MM.1S (cell line): ENCODE data around the gene OR1A2.
"Not testable (repeated sequence)": the region's sequence is repeated elsewhere in the genome, so short reads cannot be mapped to it uniquely, and the experiment has no call there.

Source experiments
- DNase-seq: peaks from one replicate; pipeline ENCODE4 v3.0.0-alpha.2; 2015
- H2AFZ ChIP-seq: fragments of 300-600 bp; sonication (generic); 2 replicates; pipeline ENCODE4 v1.6.0; 2016; ENCODE audit warnings: antibody characterized with exemption, low read length
- H3F3A ChIP-seq: fragments of 300-600 bp; sonication (generic); 2 replicates; pipeline ENCODE4 v1.6.1; 2016; ENCODE audit warnings: mild to moderate bottlenecking, antibody characterized with exemption, low read length, moderate library complexity, mixed read lengths; ENCODE audit not compliant: insufficient read depth
- H3K27ac ChIP-seq: fragments of 300-600 bp; sonication (generic); 2 replicates; pipeline ENCODE4 v1.5.1; 2016; ENCODE audit warnings: mild to moderate bottlenecking, low read length
- H3K27me3 ChIP-seq: fragments of 300-600 bp; sonication (generic); replicated peaks from 2 replicates; pipeline ENCODE4 v1.6.0; 2016; ENCODE audit warnings: low read length; ENCODE audit not compliant: insufficient read depth
- H3K36me3 ChIP-seq: fragments of 300-600 bp; sonication (generic); replicated peaks from 2 replicates; pipeline ENCODE4 v1.6.1; 2016; ENCODE audit warnings: mild to moderate bottlenecking, low read length, mixed read lengths; ENCODE audit not compliant: insufficient read depth
- H3K4me1 ChIP-seq: fragments of 300-600 bp; sonication (generic); 2 replicates; pipeline ENCODE4 v1.6.1; 2016; ENCODE audit warnings: low read length, mixed read lengths
- H3K4me2 ChIP-seq: fragments of 300-600 bp; sonication (generic); 2 replicates; pipeline ENCODE4 v1.6.0; 2016; ENCODE audit warnings: low read depth, low read length
- H3K4me3 ChIP-seq: fragments of 300-600 bp; sonication (generic); 2 replicates; pipeline ENCODE4 v1.5.1; 2016; ENCODE audit warnings: low read length, mixed read lengths
- H3K79me2 ChIP-seq: fragments of 300-600 bp; sonication (generic); 2 replicates; pipeline ENCODE4 v1.6.1; 2016; ENCODE audit warnings: mixed run types, low read length, mixed read lengths
- H3K9ac ChIP-seq: fragments of 300-600 bp; sonication (generic); 2 replicates; pipeline ENCODE4 v1.6.1; 2016; ENCODE audit warnings: low read length, mixed read lengths
- H3K9me2 ChIP-seq: fragments of 300-600 bp; sonication (generic); replicated peaks from 2 replicates; pipeline ENCODE4 v1.6.1; 2016; ENCODE audit warnings: mild to moderate bottlenecking, low read length, mixed read lengths; ENCODE audit not compliant: insufficient read depth
- H3K9me3 ChIP-seq: fragments of 300-600 bp; sonication (generic); replicated peaks from 2 replicates; pipeline ENCODE4 v1.6.1; 2016; ENCODE audit warnings: mild to moderate bottlenecking, low read length, mixed read lengths; ENCODE audit not compliant: insufficient read depth
- H4K20me1 ChIP-seq: fragments of 300-600 bp; sonication (generic); 2 replicates; pipeline ENCODE4 v1.6.1; 2016; ENCODE audit warnings: mild to moderate bottlenecking, low read length, moderate library complexity, mixed read lengths; ENCODE audit not compliant: insufficient read depth
- CTCF ChIP-seq: fragments of 300-600 bp; sonication (generic); IDR thresholded peaks from 2 replicates; pipeline ENCODE4 v1.5.1; 2016; ENCODE audit warnings: antibody characterized with exemption, low read length, mixed read lengths
- EZH2 ChIP-seq: fragments of 300-600 bp; sonication (generic); optimal IDR thresholded peaks from 2 replicates; pipeline ENCODE3; 2017; ENCODE audit warnings: low read depth, mild to moderate bottlenecking, antibody characterized with exemption, low read length, mixed read lengths
- EZH2phosphoT487 ChIP-seq: fragments of 300-600 bp; sonication (generic); IDR thresholded peaks from 2 replicates; pipeline ENCODE4 v1.6.1; 2018; ENCODE audit warnings: antibody characterized with exemption, low read length

OR1A2 gene

DNA sequence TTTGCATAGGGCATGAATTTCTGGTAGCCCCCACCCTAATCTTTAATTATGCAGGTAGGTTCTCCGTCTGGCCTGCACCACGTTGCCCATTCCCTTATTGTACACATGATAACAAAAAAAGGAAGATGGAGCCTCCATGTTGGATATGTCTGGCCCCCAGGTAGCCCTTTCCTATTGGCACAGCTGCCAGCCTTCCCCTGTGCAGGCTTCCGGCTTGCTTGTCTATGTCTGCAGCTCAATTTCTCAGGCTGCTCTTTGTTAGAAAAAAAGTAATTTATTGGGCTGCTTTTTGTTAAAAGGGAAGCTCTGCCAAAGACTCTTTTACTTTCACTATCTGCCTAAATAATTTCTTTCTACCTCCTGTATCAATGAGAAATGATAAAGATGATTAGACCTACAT is 15.7 kb downstream of the OR1A2 start:
- TF ChIP-seq CTCF = no peak
- no peak for TF ChIP-seq EZH2
- no peak for TF ChIP-seq EZH2phosphoT487
- Histone ChIP-seq H3K36me3 (no peaks in the 10 kb centered on the region), H3K27me3 (no peaks in the 10 kb centered on the region), H3K9me2 (no peaks in the 10 kb centered on the region), H3K79me2 (no peaks in the 10 kb centered on the region), H3K9me3 (no peaks in the 10 kb centered on the region), H3K27ac (no peak overlapping the region), H3K4me2 (no peak overlapping the region), H2AFZ (no peak overlapping the region), H3K4me1 (no peaks in the 10 kb centered on the region), H3K4me3 (no peak overlapping the region), H3K9ac (no peak overlapping the region), H4K20me1 (no peaks in the 10 kb centered on the region), H3F3A (no peaks in the 10 kb centered on the region)
- DNase-seq = no peak

GRCh38 chr17:3213587-3213986 is 16.3 kb downstream of the OR1A2 start:
- Histone ChIP-seq H3K36me3 (no peaks in the 10 kb centered on the region), H4K20me1 (no peaks in the 10 kb centered on the region), H3F3A (no peaks in the 10 kb centered on the region), H3K4me3 (no peak overlapping the region), H3K9me3 (no peaks in the 10 kb centered on the region), H3K27me3 (no peaks in the 10 kb centered on the region), H3K9ac (no peak overlapping the region), H3K9me2 (no peaks in the 10 kb centered on the region), H3K4me1 (no peaks in the 10 kb centered on the region), H2AFZ (no peak overlapping the region), H3K79me2 (no peaks in the 10 kb centered on the region), H3K27ac (no peak overlapping the region), H3K4me2 (no peak overlapping the region)
- no peak for DNase-seq
- TF ChIP-seq EZH2phosphoT487 = no peak
- no peak for TF ChIP-seq CTCF
- no peak for TF ChIP-seq EZH2

- H3K9me2 ChIP-seq, H2AFZ ChIP-seq, H3K9me3 ChIP-seq, H3K4me2 ChIP-seq, DNase-seq, H3K27me3 ChIP-seq, H3K36me3 ChIP-seq, H3K4me3 ChIP-seq, H3F3A ChIP-seq, H3K27ac ChIP-seq, H3K4me1 ChIP-seq, H3K9ac ChIP-seq, H3K79me2 ChIP-seq, H4K20me1 ChIP-seq: not testable (repeated sequence)
Observed at GRCh38 chr17:3219978-3220377, 22.7 kb downstream of the OR1A2 start.

GRCh38 chr17:3221850-3222249 is 24.5 kb downstream of the OR1A2 start:
- no peaks in the 10 kb centered on the region for H3K9me3 ChIP-seq
- no peak overlapping the region for H3K27ac ChIP-seq
- H3K9ac ChIP-seq = no peak overlapping the region
- no peak for TF ChIP-seq CTCF
- no peak for TF ChIP-seq EZH2
- TF ChIP-seq EZH2phosphoT487 = no peak
- no peaks in the 10 kb centered on the region for H3K9me2 ChIP-seq
- H3K4me3 ChIP-seq = peak overlapping the region; percentile 43; the same call in 1 of the 2 replicates
- no peaks in the 10 kb centered on the region for H3K36me3 ChIP-seq
- no peak for DNase-seq
- no peaks in the 10 kb centered on the region for H3F3A ChIP-seq
- peaks cover 3% of the 10 kb centered on the region; the same call in 1 of the 2 replicates for H3K4me1 ChIP-seq
- H3K4me2 ChIP-seq = peak overlapping the region; percentile 59
- H4K20me1 ChIP-seq = no peaks in the 10 kb centered on the region
- no peaks in the 10 kb centered on the region for H3K79me2 ChIP-seq
- H2AFZ ChIP-seq = no peak overlapping the region
- no peaks in the 10 kb centered on the region for H3K27me3 ChIP-seq
